Activated CD4-positive, alpha-beta T cell treated with anti-CD3 and anti-CD28 coated beads for 36 hours (primary cell): ENCODE results near the gene WNK1. TPM values are rescaled to one million over a fixed set of nuclear protein-coding genes. Genes with fewer than 3 reads are reported as not detected.
"Not testable (repeated sequence)": the region's sequence is repeated elsewhere in the genome, so short reads cannot be mapped to it uniquely, and the experiment has no call there.

Experiments
- ATAC-seq: fragments of 200-7000 bp; cut with Tn5 transposase; one replicate; pipeline ENCODE4 v1.10.0; 2021; ENCODE audit warnings: mild to moderate bottlenecking, moderate library complexity
- CTCF ChIA-PET: fragments of 350-600 bp; sonication (Branson Sonifier 250); formaldehyde crosslinking; loops from one replicate; lab custom pipeline; 2021; ENCODE audit warnings: antibody characterized with exemption; lab: Charles Lee
- POLR2A ChIA-PET: fragments of 350-600 bp; sonication (Branson Sonifier 250); formaldehyde crosslinking; loops from one replicate; lab custom pipeline; 2021; ENCODE audit warnings: antibody characterized with exemption, inconsistent platforms; lab: Charles Lee
- DNase-seq: peaks from one replicate; pipeline ENCODE4 v3.0.0-alpha.2; 2020
- H3K27ac Mint-ChIP-seq: one replicate; pipeline ENCODE4 v1.8.0; 2021; ENCODE audit warnings: mixed read lengths
- H3K27me3 Mint-ChIP-seq: one replicate; pipeline ENCODE4 v1.8.0; 2021; ENCODE audit warnings: mixed read lengths
- H3K36me3 Mint-ChIP-seq: one replicate; pipeline ENCODE4 v1.8.0; 2021; ENCODE audit warnings: low read depth, mixed read lengths
- H3K4me1 Mint-ChIP-seq: one replicate; pipeline ENCODE4 v1.8.0; 2021; ENCODE audit warnings: mixed read lengths
- H3K4me3 Mint-ChIP-seq: one replicate; pipeline ENCODE4 v1.8.0; 2021; ENCODE audit warnings: mild to moderate bottlenecking, moderate library complexity, mixed read lengths
- H3K9me3 Mint-ChIP-seq: one replicate; pipeline ENCODE4 v1.8.0; 2021; ENCODE audit warnings: low read depth, mixed read lengths
- intact Hi-C, 2 experiments: fragments of 100-400 bp; cut with DNase I in 1 of 2; cut with micrococcal nuclease in 1 of 2; formaldehyde crosslinking; loops; one replicate each; pipeline versions ENCODE4 v1.14.2 to v1.15.1; 2022 to 2024; cut with DNase I, micrococcal nuclease
- total RNA-seq, 2 experiments: library from RNA; stranded (reverse); gene quantifications; one replicate each; pipeline ENCODE4 v1.2.3, GENCODE V29; 2021

Gene WNK1
- total RNA-seq, 2 experiments from 2014 or later = 127 to 147 TPM

- H3K9me3 Mint-ChIP-seq = no peaks in the 10 kb centered on the region
- DNase-seq = no peak
- peak overlapping the region; percentile 25 for H3K4me3 Mint-ChIP-seq
- CTCF ChIA-PET = interaction anchor here (0.7 to 6.2 kb wide), 10 partner anchors 9 to 91 kb away, joined by 3 to 56 read pairs (median 4); no protein-coding TSS in a partner anchor
- intact Hi-C loops = loop anchor here in 1 of 2 experiments (10.0 kb wide), 1 partner anchor 305 kb away; the partner anchor contains the start of gene B4GALNT3
- ATAC-seq = no peak
- H3K36me3 Mint-ChIP-seq = peaks cover 54% of the 10 kb centered on the region
- peaks cover 66% of the 10 kb centered on the region for H3K4me1 Mint-ChIP-seq
- POLR2A ChIA-PET = interaction anchor here (0.6 kb wide), 2 partner anchors 66 to 134 kb away, joined by 3 read pairs; no protein-coding TSS in a partner anchor
- H3K27me3 Mint-ChIP-seq = no peaks in the 10 kb centered on the region
- peak overlapping the region; percentile 73 for H3K27ac Mint-ChIP-seq
Observed at GRCh38 chr12:759628-760027, 7.2 kb downstream of the WNK1 start.

GRCh38 chr12:761256-761655, 8.9 kb downstream of the WNK1 start:
- ATAC-seq (no peak), DNase-seq (no peak)
- H3K4me1 Mint-ChIP-seq = peaks cover 74% of the 10 kb centered on the region
- intact Hi-C loops = no loop called here
- ChIA-PET POLR2A (interaction anchor here (0.6 kb wide), 1 partner anchor 45 kb away, joined by 8 read pairs; no protein-coding TSS in a partner anchor), CTCF (interaction anchor here (0.8 to 6.2 kb wide), 9 partner anchors 10 to 188 kb away, joined by 3 to 56 read pairs (median 5); partner anchors contain the start of gene RAD52)
- H3K36me3 Mint-ChIP-seq = peaks cover 45% of the 10 kb centered on the region
- H3K4me3 Mint-ChIP-seq = no peak overlapping the region
- no peaks in the 10 kb centered on the region for H3K27me3 Mint-ChIP-seq
- peak overlapping the region; percentile 61 for H3K27ac Mint-ChIP-seq
- no peaks in the 10 kb centered on the region for H3K9me3 Mint-ChIP-seq

- Mint-ChIP-seq H3K4me1 (peaks cover 81% of the 10 kb centered on the region), H3K36me3 (peaks cover 28% of the 10 kb centered on the region), H3K9me3 (no peaks in the 10 kb centered on the region), H3K27ac (peak overlapping the region; percentile 8), H3K27me3 (no peaks in the 10 kb centered on the region), H3K4me3 (no peak overlapping the region)
- ATAC-seq (no peak), DNase-seq (no peak)
- POLR2A ChIA-PET = no interaction called here
- CTCF ChIA-PET = interaction anchor here (0.9 to 2.2 kb wide), 3 partner anchors 10 to 129 kb away, joined by 3 to 11 read pairs (median 3); no protein-coding TSS in a partner anchor
- intact Hi-C loops = no loop called here
Observed at GRCh38 chr12:765840-766239, 13.5 kb downstream of the WNK1 start.

GRCh38 chr12:768434-768833, 16.1 kb downstream of the WNK1 start:
- ChIA-PET POLR2A (interaction anchor here (0.9 kb wide), 1 partner anchor 9 kb away, joined by 3 read pairs; no protein-coding TSS in a partner anchor), CTCF (interaction anchor here (0.5 to 1.6 kb wide), 5 partner anchors 9 to 445 kb away, joined by 3 to 4 read pairs (median 4); no protein-coding TSS in a partner anchor)
- no peak for DNase-seq
- Mint-ChIP-seq H3K27ac (no peak overlapping the region), H3K36me3 (peaks cover 13% of the 10 kb centered on the region), H3K4me3 (no peak overlapping the region), H3K9me3 (no peaks in the 10 kb centered on the region), H3K27me3 (no peaks in the 10 kb centered on the region), H3K4me1 (peaks cover 81% of the 10 kb centered on the region)
- intact Hi-C loops = no loop called here
- ATAC-seq = no peak

- ChIA-PET CTCF (interaction anchor here (0.7 to 0.9 kb wide), 2 partner anchors 50 to 195 kb away, joined by 3 read pairs; no protein-coding TSS in a partner anchor), POLR2A (no interaction called here)
- DNase-seq (no peak), ATAC-seq (no peak)
- no peak overlapping the region for H3K27ac Mint-ChIP-seq
- H3K9me3 Mint-ChIP-seq = no peaks in the 10 kb centered on the region
- peaks cover 7% of the 10 kb centered on the region for H3K36me3 Mint-ChIP-seq
- intact Hi-C loops = no loop called here
- no peaks in the 10 kb centered on the region for H3K27me3 Mint-ChIP-seq
- H3K4me1 Mint-ChIP-seq = peaks cover 80% of the 10 kb centered on the region
- H3K4me3 Mint-ChIP-seq = no peak overlapping the region
Observed at GRCh38 chr12:770479-770878, 18.1 kb downstream of the WNK1 start.

- Mint-ChIP-seq H3K36me3 (peaks cover 11% of the 10 kb centered on the region), H3K9me3 (no peaks in the 10 kb centered on the region), H3K27ac (peak overlapping the region; percentile 42), H3K4me1 (peaks cover 84% of the 10 kb centered on the region), H3K4me3 (no peak overlapping the region), H3K27me3 (no peaks in the 10 kb centered on the region)
- POLR2A ChIA-PET = no interaction called here
- DNase-seq = no peak
- CTCF ChIA-PET = interaction anchor here (0.6 to 1.6 kb wide), 5 partner anchors 11 to 44 kb away, joined by 3 to 9 read pairs (median 4); partner anchors contain the start of gene WNK1
- intact Hi-C loops = no loop called here
- no peak for ATAC-seq
Observed at GRCh38 chr12:772056-772697, 19.8 kb downstream of the WNK1 start.

- H3K27ac Mint-ChIP-seq = peak overlapping the region; percentile 55
- ATAC-seq (no peak), DNase-seq (no peak)
- no peak overlapping the region for H3K4me3 Mint-ChIP-seq
- H3K9me3 Mint-ChIP-seq = no peaks in the 10 kb centered on the region
- no peaks in the 10 kb centered on the region for H3K27me3 Mint-ChIP-seq
- CTCF ChIA-PET = interaction anchor here (0.6 to 1.6 kb wide), 5 partner anchors 14 to 41 kb away, joined by 3 to 5 read pairs (median 4); partner anchors contain the start of gene WNK1
- H3K4me1 Mint-ChIP-seq = peaks cover 81% of the 10 kb centered on the region
- H3K36me3 Mint-ChIP-seq = peaks cover 11% of the 10 kb centered on the region
- POLR2A ChIA-PET = interaction anchor here (1.0 kb wide), 1 partner anchor 11 kb away, joined by 3 read pairs; no protein-coding TSS in a partner anchor
- intact Hi-C loops = no loop called here
Observed at GRCh38 chr12:774051-774614, 21.8 kb downstream of the WNK1 start.

GRCh38 chr12:775973-776771, 23.8 kb downstream of the WNK1 start:
- POLR2A ChIA-PET = interaction anchor here (0.6 kb wide), 1 partner anchor 16 kb away, joined by 3 read pairs; no protein-coding TSS in a partner anchor
- not testable (repeated sequence) for H3K36me3 Mint-ChIP-seq, H3K4me3 Mint-ChIP-seq, ATAC-seq, H3K27me3 Mint-ChIP-seq, DNase-seq, H3K9me3 Mint-ChIP-seq
- Mint-ChIP-seq H3K4me1 (peaks cover 86% of the 10 kb centered on the region), H3K27ac (peak overlapping the region; percentile 1)
- CTCF ChIA-PET = interaction anchor here (0.9 to 3.7 kb wide), 12 partner anchors 8 to 91 kb away, joined by 3 to 30 read pairs (median 10); partner anchors contain the start of gene WNK1
- intact Hi-C loops = loop anchor here in 1 of 2 experiments (2.0 kb wide), 1 partner anchor 21 kb away; no protein-coding TSS in a partner anchor

- Mint-ChIP-seq H3K4me1 (peaks cover 85% of the 10 kb centered on the region), H3K27ac (peak overlapping the region; percentile 72)
- intact Hi-C loops = loop anchor here in 1 of 2 experiments (2.0 kb wide), 1 partner anchor 22 kb away; no protein-coding TSS in a partner anchor
- not testable (repeated sequence) for H3K4me3 Mint-ChIP-seq, DNase-seq, H3K9me3 Mint-ChIP-seq, H3K27me3 Mint-ChIP-seq, H3K36me3 Mint-ChIP-seq
- ChIA-PET CTCF (interaction anchor here (0.6 to 3.7 kb wide), 20 partner anchors 7 to 201 kb away, joined by 3 to 30 read pairs (median 4); partner anchors contain the start of gene WNK1), POLR2A (interaction anchor here (0.6 to 1.0 kb wide), 2 partner anchors 9 to 16 kb away, joined by 3 read pairs; no protein-coding TSS in a partner anchor)
- ATAC-seq = peak; percentile 37
Observed at GRCh38 chr12:776772-777373, 24.5 kb downstream of the WNK1 start.

- Mint-ChIP-seq H3K27me3 (no peaks in the 10 kb centered on the region), H3K9me3 (no peaks in the 10 kb centered on the region), H3K4me1 (peaks cover 85% of the 10 kb centered on the region), H3K27ac (no peak overlapping the region), H3K4me3 (no peak overlapping the region), H3K36me3 (peaks cover 11% of the 10 kb centered on the region)
- ChIA-PET POLR2A (interaction anchor here (0.5 to 1.0 kb wide), 2 partner anchors 9 to 234 kb away, joined by 3 read pairs; no protein-coding TSS in a partner anchor), CTCF (interaction anchor here (0.6 to 3.7 kb wide), 18 partner anchors 9 to 201 kb away, joined by 3 to 30 read pairs (median 4); partner anchors contain the start of gene WNK1)
- no peak for ATAC-seq
- intact Hi-C loops = loop anchor here in 1 of 2 experiments (2.0 kb wide), 1 partner anchor 23 kb away; no protein-coding TSS in a partner anchor
- no peak for DNase-seq
Observed at GRCh38 chr12:777550-778047, 25.2 kb downstream of the WNK1 start.
